ENCODE data around the gene GPLD1.

Gene GPLD1

GRCh38 chr6:24455061-24455460 is 34.3 kb downstream of the GPLD1 start:
- DNase-seq (ENCODE audit: low spot score) = no peak

DNA sequence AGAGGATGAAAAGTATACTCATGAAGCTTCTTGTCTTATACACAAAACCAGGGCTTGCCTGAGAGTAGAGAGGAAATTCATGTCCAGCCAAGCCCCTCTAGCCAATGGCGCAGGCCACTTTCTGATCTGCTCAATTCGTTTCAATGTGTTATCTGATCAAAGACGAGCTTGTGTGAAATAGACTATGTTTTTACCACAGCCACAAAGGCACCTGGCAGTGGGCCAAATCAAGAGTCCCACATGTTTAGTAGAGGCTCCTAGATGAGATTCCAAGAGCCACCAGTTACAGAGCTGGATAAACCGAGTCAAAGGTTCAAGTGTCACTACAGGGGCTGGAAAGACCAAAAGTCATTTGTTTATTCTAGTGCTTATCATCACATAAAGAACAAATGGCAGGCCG is 34.9 kb downstream of the GPLD1 start:
- no peak for DNase-seq (ENCODE audit: low spot score)

DNA sequence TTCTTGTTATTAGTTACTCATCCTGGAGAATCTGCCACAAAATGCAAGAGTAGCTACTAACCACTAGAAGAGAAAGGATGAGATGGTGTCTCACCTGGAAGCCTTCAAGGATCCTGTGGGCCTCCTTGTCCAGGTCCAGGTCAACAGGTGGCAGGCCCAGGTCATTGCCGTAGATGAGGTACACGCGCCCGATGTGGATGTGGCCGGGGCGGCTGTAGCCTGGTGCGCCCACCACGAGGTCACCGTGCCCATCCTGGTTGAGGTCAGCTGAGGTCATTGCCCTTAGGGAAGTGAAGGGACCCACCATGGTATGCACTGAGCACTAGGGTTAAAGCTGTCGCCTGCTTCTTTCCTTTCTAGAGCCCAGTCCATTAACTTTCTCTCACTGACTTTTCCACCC is 35.5 kb downstream of the GPLD1 start:
- no peak for DNase-seq (ENCODE audit: low spot score)

GRCh38 chr6:24451581-24452388 is 37.6 kb downstream of the GPLD1 start:
- no peak for DNase-seq (ENCODE audit: low spot score)

GRCh38 chr6:24448828-24449525 is 40.4 kb downstream of the GPLD1 start:
- DNase-seq (ENCODE audit: low spot score) = no peak

GRCh38 chr6:24448396-24448795 is 41.0 kb downstream of the GPLD1 start:
- no peak for DNase-seq (ENCODE audit: low spot score)

DNA sequence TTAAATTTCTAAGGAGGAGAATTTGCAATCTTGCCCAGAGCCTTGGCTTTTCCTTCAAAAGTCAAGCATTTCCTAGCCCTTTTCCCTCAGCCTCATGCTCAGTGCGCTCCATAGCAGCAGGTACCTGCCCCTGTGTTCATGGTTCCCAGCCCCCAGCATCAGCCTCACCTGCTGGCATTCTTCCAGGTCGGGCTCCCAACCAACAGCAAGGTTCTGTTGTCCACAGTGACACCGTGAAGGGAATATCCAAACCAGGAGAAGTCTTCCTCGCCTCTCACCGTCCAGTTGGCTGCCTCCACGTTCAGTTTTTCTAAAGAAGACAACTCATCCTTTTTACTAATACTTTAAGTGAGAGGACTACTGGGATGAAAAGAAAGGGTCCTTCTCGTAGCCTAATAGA is 42.7 kb downstream of the GPLD1 start:
- no peak for DNase-seq (ENCODE audit: low spot score)

DNA sequence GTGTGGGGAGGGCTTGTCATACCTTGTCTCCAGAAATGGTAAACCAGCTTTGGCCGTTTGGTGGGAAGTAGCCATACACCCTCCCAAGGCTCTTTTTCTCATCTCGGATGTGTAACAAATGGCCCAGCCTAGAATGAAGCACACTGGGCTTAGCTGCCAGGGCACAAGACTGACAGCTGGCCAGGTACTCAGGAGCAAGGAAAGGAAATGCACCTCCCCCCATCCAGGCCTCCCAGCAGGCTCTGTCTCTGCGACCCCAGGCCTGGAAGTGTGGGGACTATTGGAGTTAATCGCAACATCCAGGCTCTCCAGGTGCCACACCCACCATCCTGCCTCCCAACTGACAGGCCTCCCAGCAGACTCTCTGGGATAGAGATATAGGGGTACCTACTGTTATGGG is 43.7 kb downstream of the GPLD1 start:
- no peak for DNase-seq (ENCODE audit: low spot score)

DNA sequence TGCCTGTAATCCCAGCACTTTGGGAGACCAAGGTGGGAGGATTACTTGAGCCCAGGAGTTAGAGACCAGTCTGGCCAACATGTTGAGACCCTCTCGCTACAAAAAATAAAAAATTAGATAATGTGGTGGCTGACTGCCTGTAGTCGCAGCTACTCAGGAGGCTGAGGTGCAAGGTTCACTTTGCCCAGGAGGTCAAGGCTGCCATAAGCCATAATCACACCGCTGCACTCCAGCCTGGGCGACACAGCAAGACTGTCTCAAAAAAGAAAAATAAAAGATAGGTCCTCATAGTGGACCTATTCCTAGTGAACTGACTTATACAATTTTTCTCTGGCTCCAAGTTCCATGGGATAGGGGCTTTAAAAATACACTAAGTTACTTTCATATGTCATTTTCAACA is 44.8 kb downstream of the GPLD1 start:
- DNase-seq (ENCODE audit: low spot score) = no peak

DNA sequence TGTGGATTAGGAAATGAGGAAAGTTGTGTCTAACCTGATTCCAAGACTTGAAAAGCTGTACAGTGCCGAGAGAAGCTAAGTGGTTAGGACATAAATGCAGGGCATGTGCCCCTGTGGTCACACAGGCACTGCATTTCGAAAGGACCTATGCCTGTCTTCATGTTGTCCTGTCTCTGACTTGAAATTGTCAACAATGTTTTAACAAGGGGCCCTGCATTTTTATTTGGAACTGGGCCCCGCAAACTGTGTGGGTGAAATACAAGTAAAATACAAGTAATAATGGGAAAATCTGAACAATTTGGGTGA is 47.8 kb downstream of the GPLD1 start:
- DNase-seq (ENCODE audit: low spot score) = no peak

DNA sequence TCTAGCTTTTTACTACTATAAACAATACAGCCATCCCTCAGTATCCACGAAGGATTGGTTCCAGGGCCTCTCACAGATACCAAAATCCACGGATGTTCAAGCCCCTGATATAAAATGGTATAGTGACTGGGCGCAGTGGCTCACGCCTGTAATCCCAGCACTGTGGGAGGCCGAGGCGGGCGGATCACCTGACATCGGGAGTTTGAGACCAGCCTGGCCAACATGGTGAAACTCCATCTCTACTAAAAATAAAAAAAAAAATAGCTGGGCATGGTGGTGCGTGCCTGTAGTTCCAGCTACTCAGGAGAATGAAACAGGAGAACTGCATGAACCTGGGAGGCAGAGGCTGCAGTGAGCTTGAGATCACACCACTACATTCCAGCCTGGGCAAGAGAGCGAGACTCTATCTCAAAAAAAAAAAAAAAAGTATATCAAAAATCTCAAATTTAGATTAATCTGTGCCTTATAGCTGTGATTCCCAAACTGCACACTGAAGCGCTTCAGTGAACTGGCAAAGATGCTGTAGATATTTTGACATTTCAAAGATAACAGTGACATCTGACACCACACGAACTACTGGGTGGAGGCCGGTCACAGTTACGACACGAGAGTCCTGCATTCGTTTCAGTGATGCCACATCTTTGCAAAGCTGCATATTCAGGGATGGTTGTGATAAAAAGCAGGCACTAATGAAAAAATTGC is 48.3 kb downstream of the GPLD1 start:
- DNase-seq (ENCODE audit: low spot score) = no peak

DNA sequence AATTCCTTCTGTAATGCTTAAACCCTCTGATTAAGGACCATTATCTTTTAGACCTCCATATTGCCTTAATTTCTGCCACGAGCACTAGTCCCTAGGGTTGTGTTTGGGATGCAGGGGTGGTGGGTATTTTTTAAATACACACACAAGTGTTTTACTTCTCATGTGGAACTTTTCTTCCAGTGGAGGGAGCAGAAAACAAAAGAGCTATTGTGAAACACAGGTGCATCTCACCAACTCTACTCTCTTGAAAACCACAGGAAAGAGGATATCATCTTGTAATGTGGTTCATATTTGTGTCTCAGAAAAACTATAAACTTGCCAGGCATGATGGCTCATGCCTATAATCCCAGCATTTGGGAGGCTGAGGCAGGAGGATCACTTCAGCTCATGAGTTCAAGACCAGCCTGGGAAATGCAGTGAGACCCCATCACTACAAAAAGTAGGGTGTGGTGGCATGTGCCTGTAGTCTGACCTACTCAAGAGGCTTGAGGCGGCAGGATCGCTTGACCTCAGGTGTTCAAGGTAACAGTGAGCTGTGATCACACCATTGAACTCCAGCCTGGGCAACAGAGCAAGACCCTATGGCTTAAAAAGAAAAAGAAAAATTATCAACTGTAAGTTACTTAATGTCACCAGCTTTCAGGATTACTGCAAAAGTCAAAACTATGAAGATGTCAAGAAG is 49.4 kb downstream of the GPLD1 start:
- DNase-seq (ENCODE audit: low spot score) = no peak

DNA sequence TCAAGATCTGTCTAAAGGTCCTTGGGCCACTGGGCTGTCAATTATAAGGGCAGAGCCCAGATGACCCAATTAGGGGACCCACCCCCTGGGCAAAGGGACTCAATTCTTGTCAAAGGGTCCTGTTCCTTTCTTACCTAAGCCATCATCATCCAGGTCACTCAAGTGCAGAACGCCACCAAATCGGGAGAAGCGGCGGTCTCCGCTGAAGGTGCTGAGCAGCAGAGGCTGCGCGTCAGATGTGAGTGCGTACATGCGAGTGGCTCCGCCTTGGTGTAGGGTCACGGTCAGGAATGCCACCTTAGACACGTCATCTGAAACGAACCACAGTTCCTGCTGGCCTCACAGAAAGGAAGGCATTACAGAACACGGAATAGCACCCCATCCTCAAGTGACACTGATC is 52.4 kb downstream of the GPLD1 start:
- no peak for DNase-seq (ENCODE audit: low spot score)

- no peak for DNase-seq (ENCODE audit: low spot score)
These were observed 56.8 kb downstream of the GPLD1 start for GRCh38 chr6:24432611-24433010.

DNA sequence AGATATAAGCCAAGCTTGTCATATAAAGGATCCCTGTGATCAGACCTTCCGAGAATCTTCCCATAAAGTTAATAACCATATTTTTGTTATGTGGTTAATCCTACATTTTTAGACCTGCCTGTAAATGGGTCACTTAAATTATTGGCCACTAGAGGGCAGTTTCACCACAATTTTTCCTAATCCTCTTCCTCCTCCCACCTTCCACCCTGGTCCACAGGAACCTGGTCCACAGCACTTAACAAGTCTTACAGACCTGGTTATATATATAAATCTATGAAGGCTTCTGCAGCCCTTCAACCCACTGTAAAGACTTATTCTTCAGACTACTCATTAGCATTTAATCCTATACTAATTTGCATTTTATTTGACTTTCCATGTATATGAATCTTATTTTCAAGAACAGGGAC is 58.3 kb downstream of the GPLD1 start:
- peak; percentile 64 for DNase-seq (ENCODE audit: low spot score)

DNA sequence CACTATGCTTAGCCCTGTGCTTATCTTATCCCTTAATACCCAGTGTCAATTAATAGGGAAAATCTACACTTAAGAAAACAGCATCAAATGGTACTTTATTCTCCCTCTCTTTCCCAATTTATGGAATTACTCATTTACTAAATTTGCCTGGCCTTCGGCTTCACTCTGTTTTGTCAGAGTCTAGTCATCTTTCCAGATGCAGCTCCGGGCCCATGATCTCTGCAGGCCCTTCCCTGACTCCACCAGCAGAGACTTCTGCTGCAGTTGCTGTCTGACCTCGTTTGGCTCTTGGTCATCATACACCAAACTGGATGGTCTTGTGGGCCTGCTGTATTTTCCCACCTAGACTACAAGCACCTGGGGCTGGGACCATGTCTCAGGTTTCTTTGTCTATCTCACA is 59.3 kb downstream of the GPLD1 start:
- DNase-seq (ENCODE audit: low spot score) = no peak

GRCh38 chr6:24429146-24429545 is 60.2 kb downstream of the GPLD1 start:
- no peak for DNase-seq (ENCODE audit: low spot score)

DNA sequence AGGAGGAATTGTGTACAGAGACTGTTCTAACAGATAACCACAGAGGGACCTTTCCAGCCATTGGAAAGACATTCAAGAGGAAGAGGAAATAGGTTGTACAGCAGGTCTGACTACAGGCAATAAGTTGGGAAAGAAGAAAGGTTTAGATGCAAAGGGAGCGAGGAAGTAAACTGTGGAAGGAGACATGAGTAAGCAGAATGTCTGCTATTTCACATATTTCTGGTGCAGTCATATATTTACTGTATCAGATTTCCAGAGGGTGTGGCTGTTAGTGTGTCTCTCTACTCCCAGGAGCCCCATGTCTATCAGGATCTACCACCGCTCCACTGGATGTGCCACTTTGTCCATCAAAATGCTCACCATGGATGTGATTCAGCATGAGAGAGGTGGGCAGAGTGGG is 60.8 kb downstream of the GPLD1 start:
- DNase-seq (ENCODE audit: low spot score) = peak; percentile 34

- no peak for DNase-seq (ENCODE audit: low spot score)
These were observed 62.5 kb downstream of the GPLD1 start for GRCh38 chr6:24426729-24427446.

DNA sequence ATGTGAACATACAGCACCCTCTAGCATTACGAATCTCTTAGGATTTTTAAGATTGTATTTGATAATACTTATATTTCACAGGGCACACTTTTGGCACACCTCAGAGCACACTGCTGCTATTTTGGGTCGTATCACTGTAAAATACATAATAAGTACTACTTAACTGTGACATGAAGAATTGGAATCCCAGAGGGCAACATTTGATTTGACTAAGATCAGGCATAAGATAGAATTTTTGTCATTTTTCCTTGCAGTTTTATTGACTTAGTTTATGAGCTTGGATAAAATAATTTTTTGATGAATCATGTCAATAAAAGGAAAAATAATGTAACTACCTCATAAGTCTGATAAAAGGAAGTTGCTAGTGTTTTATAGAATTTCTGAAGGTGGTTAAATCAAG is 64.3 kb downstream of the GPLD1 start:
- DNase-seq (ENCODE audit: low spot score) = no peak

GRCh38 chr6:24419526-24419925 is 69.9 kb downstream of the GPLD1 start:
- peak; percentile 48 for DNase-seq (ENCODE audit: low spot score)

GRCh38 chr6:24415753-24416152 is 73.6 kb downstream of the GPLD1 start:
- DNase-seq (ENCODE audit: low spot score) = no peak
